Sigmoid colon (tissue), 4 donors: ENCODE results near the gene PLEKHA7.

Experiments
- EP300 ChIP-seq, 4 donors: sonication (generic); formaldehyde crosslinking; IDR thresholded peaks; one replicate each; pipeline ENCODE4 v1.6.1; 2017; ENCODE audit warnings: antibody characterized with exemption in 4 of 4
- POLR2A ChIP-seq, 2 donors: fragments of 450-650 bp; IDR thresholded peaks; one replicate each; pipeline ENCODE4 v1.6.1; 2016; ENCODE audit warnings: antibody characterized with exemption in 2 of 2, mild to moderate bottlenecking in 2 of 2, moderate library complexity in 2 of 2

- TF ChIP-seq EP300 (IDR thresholded peaks at IDR 0.05) = no peak
- no peak for TF ChIP-seq POLR2A (IDR thresholded peaks at IDR 0.05)
Measured at GRCh38 chr11:16796311-16796710, 217.9 kb downstream of the PLEKHA7 start.
